Measurements from ENCODE around the gene DIDO1.

GRCh38 chr20:62837790-62838127 is 88.5 kb downstream of the DIDO1 start:
- TF ChIP-seq POLR2A (IDR thresholded peaks at IDR 0.05), result no peak
- no peak for TF ChIP-seq EP300 (IDR thresholded peaks at IDR 0.05)
- TF ChIP-seq POLR2AphosphoS5 (IDR thresholded peaks at IDR 0.05), result no peak
